Measurements from ENCODE around the gene OIT3. TPM values are rescaled to one million over a fixed set of nuclear protein-coding genes. Genes with fewer than 3 reads are reported as not detected.

OIT3 gene
- total and polyA plus RNA-seq, 2 of the 4 experiments (the other 2 are of a cell fraction) = not detected

- Histone ChIP-seq H3K18ac (ENCODE audit: low read depth, low read length) (no peak overlapping the region), H3K9me1 (ENCODE audit: insufficient read depth, low read length) (no peaks in the 10 kb centered on the region), H4K8ac (ENCODE audit: low read depth in 2 of 2, low read length in 2 of 2) (no peak overlapping the region), H3K23ac (ENCODE audit: low read depth, low read length) (no peak overlapping the region), H3K36me3 (ENCODE audit: control insufficient read depth, insufficient read depth, low read length) (peaks cover 3% of the 10 kb centered on the region; the same call in 1 of the 2 replicates), H3K4me3 (ENCODE audit: insufficient read depth, low read depth, low read length) (no peak overlapping the region), H3K9me3 (ENCODE audit: control insufficient read depth, insufficient read depth, low read length) (peaks cover 3% of the 10 kb centered on the region), H2AK9ac (replicated peaks; ENCODE audit: low read depth, low read length, poor library complexity) (no peak overlapping the region), H4K5ac (ENCODE audit: low read depth, low read length) (no peak overlapping the region), H3K4ac (ENCODE audit: low read depth, low read length) (no peak overlapping the region), H3K79me1 (ENCODE audit: low read depth in 1 of 2, low read length in 2 of 2) (peaks cover 6 to 7% of the 10 kb centered on the region in 2 experiments; a peak in 3 of 4 replicates), H3K14ac (replicated peaks; ENCODE audit: low read depth, low read length) (no peak overlapping the region), H3K4me2 (ENCODE audit: low read depth, low read length) (no peak overlapping the region), H4K91ac (ENCODE audit: insufficient read depth, low read depth, low read length) (no peak overlapping the region), H2BK20ac (ENCODE audit: low read depth, low read length) (no peak overlapping the region), H3K4me1 (ENCODE audit: control insufficient read depth, insufficient read depth, low read length) (no peaks in the 10 kb centered on the region), H2BK15ac (ENCODE audit: low read depth, low read length) (no peak overlapping the region), H3K27ac (ENCODE audit: insufficient read depth, low read length) (no peak overlapping the region), H2BK5ac (ENCODE audit: low read depth, low read length, poor library complexity, severe bottlenecking) (no peak overlapping the region), H4K20me1 (ENCODE audit: insufficient read depth, low read length) (no peaks in the 10 kb centered on the region), H3K27me3 (ENCODE audit: control insufficient read depth, insufficient read depth, low read length) (no peaks in the 10 kb centered on the region), H2AFZ (replicated peaks; ENCODE audit: low read length, poor library complexity) (no peak overlapping the region), H2BK120ac (ENCODE audit: low read depth, low read length) (no peak overlapping the region), H2AK5ac (ENCODE audit: low read depth, low read length) (no peak overlapping the region), H3K56ac (ENCODE audit: extremely low read depth, insufficient read depth, low read length) (no peak overlapping the region), H3K9ac (ENCODE audit: low read depth, low read length) (no peak overlapping the region)
- ATAC-seq (ENCODE audit: low read depth) = no peak
- dilution Hi-C loops (cut with HindIII; ENCODE audit: low sequenced_read_pairs, unreplicated experiment) (no loop called here), in situ Hi-C loops (cut with MboI; ENCODE audit: low sequenced_read_pairs) (no loop called here), intact Hi-C loops (cut with micrococcal nuclease) (no loop called here)
- BruUV-seq (replicated peaks) = no TSS peak
- no peak for TF ChIP-seq FOS (IDR thresholded peaks at IDR 0.05; ENCODE audit: low read depth, low read length)
- TF ChIP-seq NFE2L2 (IDR thresholded peaks at IDR 0.05; ENCODE audit: low read depth, low read length) = no peak
- TF ChIP-seq BHLHE40 (IDR thresholded peaks at IDR 0.05; ENCODE audit: low read depth, low read length) = no peak
- no peak for TF ChIP-seq RFX5 (IDR thresholded peaks at IDR 0.05; ENCODE audit: low read depth, low read length)
- TF ChIP-seq MXI1 (IDR thresholded peaks at IDR 0.05; ENCODE audit: borderline replicate concordance, low read depth, low read length) = no peak
- no peak for TF ChIP-seq MAZ (IDR thresholded peaks at IDR 0.05; ENCODE audit: borderline replicate concordance, low read depth, low read length)
- TF ChIP-seq ELK1 (IDR thresholded peaks at IDR 0.05; ENCODE audit: borderline replicate concordance, low read depth, low read length) = no peak
- no peak for TF ChIP-seq POLR2A (IDR thresholded peaks at IDR 0.05; ENCODE audit: low read depth, low read length)
- no peak for TF ChIP-seq RAD21 (IDR thresholded peaks at IDR 0.05; ENCODE audit: low read length)
- TF ChIP-seq RCOR1 (IDR thresholded peaks at IDR 0.05; ENCODE audit: insufficient replicate concordance, low read length) = no peak
- no peak for TF ChIP-seq CEBPB (IDR thresholded peaks at IDR 0.05; ENCODE audit: low read depth, low read length)
- TF ChIP-seq SMC3 (IDR thresholded peaks at IDR 0.05; ENCODE audit: low read depth, low read length) = no peak
- TF ChIP-seq, protein P1, sequence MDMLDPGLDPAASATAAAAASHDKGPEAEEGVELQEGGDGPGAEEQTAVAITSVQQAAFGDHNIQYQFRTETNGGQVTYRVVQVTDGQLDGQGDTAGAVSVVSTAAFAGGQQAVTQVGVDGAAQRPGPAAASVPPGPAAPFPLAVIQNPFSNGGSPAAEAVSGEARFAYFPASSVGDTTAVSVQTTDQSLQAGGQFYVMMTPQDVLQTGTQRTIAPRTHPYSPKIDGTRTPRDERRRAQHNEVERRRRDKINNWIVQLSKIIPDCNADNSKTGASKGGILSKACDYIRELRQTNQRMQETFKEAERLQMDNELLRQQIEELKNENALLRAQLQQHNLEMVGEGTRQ (IDR thresholded peaks at IDR 0.05; ENCODE audit: low read depth, low read length) = no peak
- no peak for TF ChIP-seq CHD1 (IDR thresholded peaks at IDR 0.05; ENCODE audit: low read depth, low read length)
- TF ChIP-seq MAFK (IDR thresholded peaks at IDR 0.05; ENCODE audit: low read depth, low read length) = no peak
- TF ChIP-seq, protein P2, sequence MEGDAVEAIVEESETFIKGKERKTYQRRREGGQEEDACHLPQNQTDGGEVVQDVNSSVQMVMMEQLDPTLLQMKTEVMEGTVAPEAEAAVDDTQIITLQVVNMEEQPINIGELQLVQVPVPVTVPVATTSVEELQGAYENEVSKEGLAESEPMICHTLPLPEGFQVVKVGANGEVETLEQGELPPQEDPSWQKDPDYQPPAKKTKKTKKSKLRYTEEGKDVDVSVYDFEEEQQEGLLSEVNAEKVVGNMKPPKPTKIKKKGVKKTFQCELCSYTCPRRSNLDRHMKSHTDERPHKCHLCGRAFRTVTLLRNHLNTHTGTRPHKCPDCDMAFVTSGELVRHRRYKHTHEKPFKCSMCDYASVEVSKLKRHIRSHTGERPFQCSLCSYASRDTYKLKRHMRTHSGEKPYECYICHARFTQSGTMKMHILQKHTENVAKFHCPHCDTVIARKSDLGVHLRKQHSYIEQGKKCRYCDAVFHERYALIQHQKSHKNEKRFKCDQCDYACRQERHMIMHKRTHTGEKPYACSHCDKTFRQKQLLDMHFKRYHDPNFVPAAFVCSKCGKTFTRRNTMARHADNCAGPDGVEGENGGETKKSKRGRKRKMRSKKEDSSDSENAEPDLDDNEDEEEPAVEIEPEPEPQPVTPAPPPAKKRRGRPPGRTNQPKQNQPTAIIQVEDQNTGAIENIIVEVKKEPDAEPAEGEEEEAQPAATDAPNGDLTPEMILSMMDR (conservative IDR thresholded peaks at IDR 0.05; ENCODE audit: low read depth, low read length) = no peak
- POLR2A ChIA-PET (ENCODE audit: unreplicated experiment) = no interaction called here
- DNase-seq = no peak
- CTCF ChIA-PET = interaction anchor here (0.6 kb wide), 2 partner anchors 140 to 684 kb away, joined by 3 to 4 read pairs; no protein-coding TSS in a partner anchor
- no CpG with 5 or more reads among the region's 2 CpGs for WGBS, 2 experiments (ENCODE audit: extremely low coverage in 2 of 2, insufficient read length in 1 of 2)
These were observed 37.7 kb upstream of the OIT3 start for GRCh38 chr10:72855790-72856189.
